Natural killer cell (primary cell): ENCODE measurements around the gene USF1. TPM values are rescaled to one million over a fixed set of nuclear protein-coding genes. Genes with fewer than 3 reads are reported as not detected.

Source experiments
- ATAC-seq, 3 donors: fragments of 150-1000 bp in 2 of 3; fragments of 200-7000 bp in 1 of 3; cut with Tn5 transposase; 1 replicate in 1 of 3; 2 replicates in 2 of 3; pipeline ENCODE4 v1.10.0; 2021; ENCODE audit warnings: mild to moderate bottlenecking in 2 of 3, moderate library complexity in 2 of 3
- DNase-seq, 2 donors: peaks; one replicate each; pipeline versions ENCODE4 v3.0.0 to v3.0.0-alpha.2; 2013 to 2021; ENCODE audit warnings: mixed read lengths in 1 of 2
- H3K27ac ChIP-seq: one replicate; pipeline ENCODE4 v1.5.1; 2013; ENCODE audit warnings: mild to moderate bottlenecking, low read length
- H3K27me3 ChIP-seq: one replicate; pipeline ENCODE4 v1.6.1; 2013; ENCODE audit warnings: low read length; ENCODE audit not compliant: control insufficient read depth, insufficient read depth
- H3K36me3 ChIP-seq: one replicate; pipeline ENCODE4 v1.6.1; 2013; ENCODE audit warnings: low read length; ENCODE audit not compliant: control insufficient read depth, insufficient read depth
- H3K4me1 ChIP-seq: one replicate; pipeline ENCODE4 v1.6.1; 2013; ENCODE audit warnings: low read length; ENCODE audit not compliant: control insufficient read depth, insufficient read depth
- H3K4me3 ChIP-seq: one replicate; pipeline ENCODE4 v1.5.1; 2013; ENCODE audit warnings: low read length
- H3K9me3 ChIP-seq: one replicate; pipeline ENCODE4 v1.6.1; 2013; ENCODE audit warnings: low read length; ENCODE audit not compliant: control insufficient read depth, insufficient read depth
- H3K27ac Mint-ChIP-seq, 2 donors: one replicate each; pipeline ENCODE4 v1.8.0; 2022; ENCODE audit warnings: mild to moderate bottlenecking in 2 of 2, mixed read lengths in 2 of 2, moderate library complexity in 1 of 2
- H3K27me3 Mint-ChIP-seq, 2 donors: one replicate each; pipeline ENCODE4 v1.8.0; 2022; ENCODE audit warnings: low read depth in 2 of 2, mixed read lengths in 2 of 2
- H3K36me3 Mint-ChIP-seq: one replicate; pipeline ENCODE4 v1.8.0; 2022; ENCODE audit warnings: mixed read lengths
- H3K4me1 Mint-ChIP-seq, 2 donors: one replicate each; pipeline ENCODE4 v1.8.0; 2022; ENCODE audit warnings: mixed read lengths in 2 of 2
- H3K4me3 Mint-ChIP-seq: one replicate; pipeline ENCODE4 v1.8.0; 2022; ENCODE audit warnings: mild to moderate bottlenecking, moderate library complexity, mixed read lengths
- H3K9me3 Mint-ChIP-seq, 2 donors: one replicate each; pipeline ENCODE4 v1.8.0; 2022; ENCODE audit warnings: mixed read lengths in 2 of 2
- WGBS: methylation state at CpG from one replicate; pipeline ENCODE4 v1.1.7; 2013; ENCODE audit warnings: missing lambda C conversion rate; ENCODE audit not compliant: insufficient coverage; 5-methylcytosine and 5-hydroxymethylcytosine counted together
- intact Hi-C: fragments of 100-400 bp; cut with micrococcal nuclease; formaldehyde crosslinking; loops from one replicate; pipeline ENCODE4 v1.14.2; 2022
- total RNA-seq, 4 donors: library from RNA; stranded (reverse); fragments of 120-200 nt in 1 of 4; gene quantifications; one replicate each; pipeline versions ENCODE4 v1.2.3 to v1.2.4, GENCODE V29; 2013 to 2022
- TF ChIP-seq, protein P1 (sequence below): fragments of 200-600 bp; IDR thresholded peaks from one replicate; pipeline ENCODE4 v1.8.0; 2022; ENCODE audit warnings: antibody characterized with exemption

Gene USF1
- total RNA-seq, 3 donors from 2014 or later (not counting 1 experiment from before 2014, with no cell fraction given), result 113 to 121 (median 114) TPM

DNA sequence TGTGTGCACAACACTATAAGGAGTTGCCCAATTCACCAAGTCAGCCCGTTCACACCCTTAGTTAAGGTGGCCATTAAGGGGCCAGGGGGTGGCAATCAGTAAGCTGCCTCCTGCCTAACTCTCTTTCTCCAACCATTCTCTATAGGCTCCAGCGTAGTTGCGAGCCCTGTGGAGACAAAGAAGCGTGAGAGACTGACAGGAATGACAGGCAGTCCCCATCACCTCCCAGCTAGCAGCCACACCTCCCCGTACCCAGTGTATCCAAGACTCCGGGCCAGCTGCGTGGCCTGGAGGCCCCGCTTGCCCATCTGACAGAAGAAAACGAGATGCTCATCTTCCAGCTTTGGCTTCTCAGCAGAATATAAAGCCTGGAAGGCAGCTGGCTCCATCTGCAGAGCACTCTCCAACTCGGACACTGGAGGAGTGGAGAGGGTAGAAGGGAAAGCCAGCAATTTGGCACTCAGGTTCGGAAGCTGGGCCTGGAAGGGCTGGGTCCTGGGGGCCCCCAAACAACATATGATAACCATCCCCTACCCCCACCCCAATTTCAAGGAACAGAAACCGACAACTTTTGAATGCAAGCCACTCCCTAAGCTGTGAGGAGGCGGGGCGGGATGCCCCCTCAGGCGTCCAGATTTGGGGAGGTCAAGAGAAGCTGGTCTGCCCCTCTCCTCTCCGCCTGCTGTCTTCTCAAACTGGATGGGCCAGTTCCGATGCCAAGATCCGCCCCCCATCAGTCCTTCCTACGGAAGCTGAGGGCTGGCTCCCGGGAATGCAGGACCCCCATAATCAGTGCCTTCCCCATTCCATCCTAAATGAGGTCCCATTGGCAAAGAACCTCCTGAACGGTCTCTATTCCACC is 7.9 kb downstream of the USF1 start:
- intact Hi-C loops, result no loop called here
- no peaks in the 10 kb centered on the region for H3K27me3 Mint-ChIP-seq
- no peaks in the 10 kb centered on the region for H3K9me3 ChIP-seq
- peak overlapping the region; percentile 95 for H3K4me3 ChIP-seq
- H3K4me1 ChIP-seq, result peaks cover 38% of the 10 kb centered on the region
- peak overlapping the region; percentile 84 to 92 for H3K27ac Mint-ChIP-seq
- H3K27me3 ChIP-seq, result no peaks in the 10 kb centered on the region
- peaks cover 12 to 51% of the 10 kb centered on the region in 2 donors for H3K4me1 Mint-ChIP-seq
- DNase-seq, result no peak
- TF ChIP-seq, protein P1, sequence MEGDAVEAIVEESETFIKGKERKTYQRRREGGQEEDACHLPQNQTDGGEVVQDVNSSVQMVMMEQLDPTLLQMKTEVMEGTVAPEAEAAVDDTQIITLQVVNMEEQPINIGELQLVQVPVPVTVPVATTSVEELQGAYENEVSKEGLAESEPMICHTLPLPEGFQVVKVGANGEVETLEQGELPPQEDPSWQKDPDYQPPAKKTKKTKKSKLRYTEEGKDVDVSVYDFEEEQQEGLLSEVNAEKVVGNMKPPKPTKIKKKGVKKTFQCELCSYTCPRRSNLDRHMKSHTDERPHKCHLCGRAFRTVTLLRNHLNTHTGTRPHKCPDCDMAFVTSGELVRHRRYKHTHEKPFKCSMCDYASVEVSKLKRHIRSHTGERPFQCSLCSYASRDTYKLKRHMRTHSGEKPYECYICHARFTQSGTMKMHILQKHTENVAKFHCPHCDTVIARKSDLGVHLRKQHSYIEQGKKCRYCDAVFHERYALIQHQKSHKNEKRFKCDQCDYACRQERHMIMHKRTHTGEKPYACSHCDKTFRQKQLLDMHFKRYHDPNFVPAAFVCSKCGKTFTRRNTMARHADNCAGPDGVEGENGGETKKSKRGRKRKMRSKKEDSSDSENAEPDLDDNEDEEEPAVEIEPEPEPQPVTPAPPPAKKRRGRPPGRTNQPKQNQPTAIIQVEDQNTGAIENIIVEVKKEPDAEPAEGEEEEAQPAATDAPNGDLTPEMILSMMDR, result no peak
- H3K9me3 Mint-ChIP-seq, result no peaks in the 10 kb centered on the region
- H3K36me3 ChIP-seq, result peaks cover 36% of the 10 kb centered on the region
- no peaks in the 10 kb centered on the region for H3K36me3 Mint-ChIP-seq
- H3K4me3 Mint-ChIP-seq, result peak overlapping the region; percentile 93
- peak overlapping the region; percentile 77 for H3K27ac ChIP-seq
- no peak for ATAC-seq
- 68% methylated on average over 21 of the region's 21 CpGs for WGBS

GRCh38 chr1:161033751-161034150 is 12.0 kb downstream of the USF1 start:
- H3K36me3 ChIP-seq, result no peaks in the 10 kb centered on the region
- Mint-ChIP-seq H3K36me3 (no peaks in the 10 kb centered on the region), H3K4me3 (no peak overlapping the region), H3K4me1 (peaks cover 8 to 24% of the 10 kb centered on the region in 2 donors), H3K27me3 (no peaks in the 10 kb centered on the region), H3K9me3 (no peaks in the 10 kb centered on the region), H3K27ac (no peak overlapping the region)
- intact Hi-C loops, result no loop called here
- H3K4me3 ChIP-seq, result no peak overlapping the region
- TF ChIP-seq, protein P1, result no peak
- WGBS, result 87% methylated on average over 3 of the region's 3 CpGs
- H3K4me1 ChIP-seq, result peaks cover 17% of the 10 kb centered on the region
- DNase-seq, result no peak
- no peak overlapping the region for H3K27ac ChIP-seq
- H3K27me3 ChIP-seq, result no peaks in the 10 kb centered on the region
- H3K9me3 ChIP-seq, result no peaks in the 10 kb centered on the region
- ATAC-seq, result no peak

DNA sequence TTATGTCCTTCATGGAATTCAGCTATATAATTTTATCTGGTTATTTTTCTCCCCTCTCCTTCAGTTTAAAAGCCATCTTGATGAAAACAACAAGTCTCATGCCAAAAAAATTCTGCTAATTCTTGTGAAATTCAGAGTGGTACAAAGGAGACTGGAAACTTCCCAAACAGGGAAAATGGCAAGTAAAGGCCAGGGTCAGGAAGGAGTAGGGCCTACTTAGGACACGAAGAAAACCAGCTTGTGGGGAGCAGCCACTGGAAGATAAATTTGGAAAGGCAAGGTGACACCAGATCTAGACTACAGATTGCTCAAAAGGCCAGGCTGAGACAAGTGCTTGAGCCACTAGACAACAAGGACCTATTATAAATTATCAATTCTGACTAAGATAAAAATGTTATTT is 13.4 kb downstream of the USF1 start:
- H3K36me3 ChIP-seq, result no peaks in the 10 kb centered on the region
- ATAC-seq, result no peak
- H3K4me1 ChIP-seq, result peaks cover 4% of the 10 kb centered on the region
- H3K27ac ChIP-seq, result no peak overlapping the region
- Mint-ChIP-seq H3K9me3 (no peaks in the 10 kb centered on the region), H3K27ac (no peak overlapping the region), H3K4me3 (no peak overlapping the region), H3K4me1 (peaks cover 1 to 15% of the 10 kb centered on the region in 2 donors), H3K36me3 (no peaks in the 10 kb centered on the region), H3K27me3 (no peaks in the 10 kb centered on the region)
- TF ChIP-seq, protein P1, result no peak
- H3K4me3 ChIP-seq, result no peak overlapping the region
- 91% methylated on average over 1 of the region's 1 CpG for WGBS
- no peaks in the 10 kb centered on the region for H3K9me3 ChIP-seq
- no peaks in the 10 kb centered on the region for H3K27me3 ChIP-seq
- intact Hi-C loops, result no loop called here
- no peak for DNase-seq
